Measurements from ENCODE around the gene TRAFD1.
"Not testable (repeated sequence)": the region's sequence is repeated elsewhere in the genome, so short reads cannot be mapped to it uniquely, and the experiment has no call there.

Gene TRAFD1

DNA sequence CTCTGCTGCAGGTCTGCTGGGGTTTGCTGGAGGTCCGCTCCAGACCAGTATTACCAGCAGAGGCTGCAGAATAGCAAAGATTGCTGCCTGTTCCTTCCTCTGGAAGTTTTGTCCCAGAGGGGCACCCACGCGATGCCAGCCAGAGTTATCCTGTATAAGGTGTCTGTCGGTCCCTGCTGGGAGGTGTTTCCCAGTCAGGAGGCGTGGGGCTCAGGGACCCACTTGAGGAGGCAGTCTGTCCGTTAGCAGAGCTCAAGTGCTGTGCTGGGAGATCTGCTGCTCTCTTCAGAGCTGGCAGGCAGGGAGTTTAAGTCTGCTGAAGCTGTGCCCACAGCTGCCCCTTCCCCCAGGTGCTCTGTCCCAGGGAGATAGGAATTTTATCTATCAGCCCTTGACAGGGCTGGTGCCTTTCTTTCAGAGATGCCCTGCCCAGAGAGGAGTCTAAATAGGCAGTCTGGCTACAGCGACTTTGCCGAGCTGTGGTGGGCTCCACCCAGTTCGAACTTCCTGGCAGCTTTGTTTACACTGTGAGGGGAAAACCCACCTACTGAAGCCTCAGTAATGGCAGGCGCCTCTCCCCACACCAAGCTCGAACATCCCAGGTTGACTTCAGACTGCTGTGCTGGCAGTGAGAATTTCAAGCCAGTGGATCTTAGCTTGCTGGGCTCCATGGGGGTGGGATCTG, 33.2 kb downstream of the TRAFD1 start:
- in situ Hi-C loops (cut with MboI; ENCODE audit: low sequenced_read_pairs): not testable (repeated sequence)

GRCh38 chr12:112159146-112159541, 33.8 kb downstream of the TRAFD1 start:
- in situ Hi-C loops (cut with MboI; ENCODE audit: low sequenced_read_pairs): no loop called here

- in situ Hi-C loops (cut with MboI; ENCODE audit: low sequenced_read_pairs): no loop called here
Measured at GRCh38 chr12:112160611-112161010, 35.3 kb downstream of the TRAFD1 start.

DNA sequence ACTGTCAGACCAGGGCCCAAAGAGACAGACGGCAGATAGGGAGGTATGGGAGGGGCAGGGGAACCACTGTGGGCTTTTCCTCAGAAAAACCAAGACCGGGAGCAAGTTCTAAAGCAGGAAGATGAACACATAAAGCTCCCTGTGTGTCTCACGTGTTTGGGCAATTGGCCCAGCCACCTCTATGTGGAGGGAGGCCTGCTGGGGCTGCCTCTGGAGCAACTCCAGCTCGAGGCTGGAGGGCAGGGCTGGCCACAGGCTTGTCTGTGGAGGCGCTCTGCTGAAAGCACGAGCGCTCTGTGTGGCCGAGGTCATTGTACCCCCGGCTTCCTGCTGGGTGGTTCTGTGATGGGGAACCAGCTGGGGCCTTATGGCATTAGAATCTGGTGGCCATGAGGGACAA, 36.4 kb downstream of the TRAFD1 start:
- in situ Hi-C loops (cut with MboI; ENCODE audit: low sequenced_read_pairs): no loop called here

GRCh38 chr12:112162241-112162790, 37.0 kb downstream of the TRAFD1 start:
- in situ Hi-C loops (cut with MboI; ENCODE audit: low sequenced_read_pairs): no loop called here

GRCh38 chr12:112163056-112163455, 37.7 kb downstream of the TRAFD1 start:
- in situ Hi-C loops (cut with MboI; ENCODE audit: low sequenced_read_pairs): no loop called here

GRCh38 chr12:112163471-112163991, 38.2 kb downstream of the TRAFD1 start:
- in situ Hi-C loops (cut with MboI; ENCODE audit: low sequenced_read_pairs): no loop called here

GRCh38 chr12:112164011-112164660, 38.8 kb downstream of the TRAFD1 start:
- in situ Hi-C loops (cut with MboI; ENCODE audit: low sequenced_read_pairs): no loop called here

DNA sequence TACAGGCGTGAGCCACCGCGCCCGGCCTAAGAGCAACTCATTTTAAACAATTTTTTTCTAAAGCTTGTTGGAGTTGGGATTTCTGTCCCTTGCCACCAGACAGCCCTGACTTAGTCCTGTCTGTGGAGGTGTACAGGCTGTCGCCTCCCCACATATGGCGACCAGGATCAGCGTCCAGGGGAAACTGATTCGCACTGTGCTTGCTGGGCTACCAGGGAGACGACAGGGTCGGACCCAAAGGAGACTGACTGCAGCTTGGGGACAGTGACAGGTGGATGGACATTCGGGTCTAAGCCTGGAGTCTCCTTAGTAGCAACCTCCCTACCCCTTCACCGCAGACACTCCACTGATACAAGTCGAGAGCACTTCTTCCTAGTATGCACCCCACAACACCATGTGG, 40.3 kb downstream of the TRAFD1 start:
- in situ Hi-C loops (cut with MboI; ENCODE audit: low sequenced_read_pairs): no loop called here

- in situ Hi-C loops (cut with MboI; ENCODE audit: low sequenced_read_pairs): no loop called here
Measured at GRCh38 chr12:112166051-112167015, 41.0 kb downstream of the TRAFD1 start.

- in situ Hi-C loops (cut with MboI; ENCODE audit: low sequenced_read_pairs): no loop called here
Measured at GRCh38 chr12:112167031-112167461, 41.7 kb downstream of the TRAFD1 start.

- in situ Hi-C loops (cut with MboI; ENCODE audit: low sequenced_read_pairs): no loop called here
Measured at GRCh38 chr12:112167718-112168525, 42.6 kb downstream of the TRAFD1 start.

DNA sequence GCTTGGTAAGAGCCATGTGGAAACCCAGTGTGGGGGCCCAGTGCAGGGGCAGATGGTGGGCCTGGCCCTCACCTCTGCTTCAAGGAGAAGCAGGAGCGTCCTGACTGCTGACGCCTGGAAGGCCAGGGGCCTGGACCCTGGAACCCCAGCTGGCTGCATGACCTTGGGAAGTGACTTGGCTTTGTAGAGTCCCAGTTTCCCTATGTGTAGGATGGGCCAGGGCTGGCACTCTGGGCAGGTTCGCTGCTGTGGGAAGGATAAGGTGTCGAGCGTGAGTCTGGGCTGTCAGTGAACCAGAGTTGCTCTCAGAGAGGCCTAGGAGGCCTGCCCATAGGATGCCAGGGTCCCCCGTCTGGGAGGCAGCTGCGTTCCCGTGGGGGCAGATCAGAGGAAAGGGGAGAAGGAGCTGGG, 43.2 kb downstream of the TRAFD1 start:
- in situ Hi-C loops (cut with MboI; ENCODE audit: low sequenced_read_pairs): no loop called here

- in situ Hi-C loops (cut with MboI; ENCODE audit: low sequenced_read_pairs): no loop called here
Measured at GRCh38 chr12:112169161-112169872, 44.0 kb downstream of the TRAFD1 start.

DNA sequence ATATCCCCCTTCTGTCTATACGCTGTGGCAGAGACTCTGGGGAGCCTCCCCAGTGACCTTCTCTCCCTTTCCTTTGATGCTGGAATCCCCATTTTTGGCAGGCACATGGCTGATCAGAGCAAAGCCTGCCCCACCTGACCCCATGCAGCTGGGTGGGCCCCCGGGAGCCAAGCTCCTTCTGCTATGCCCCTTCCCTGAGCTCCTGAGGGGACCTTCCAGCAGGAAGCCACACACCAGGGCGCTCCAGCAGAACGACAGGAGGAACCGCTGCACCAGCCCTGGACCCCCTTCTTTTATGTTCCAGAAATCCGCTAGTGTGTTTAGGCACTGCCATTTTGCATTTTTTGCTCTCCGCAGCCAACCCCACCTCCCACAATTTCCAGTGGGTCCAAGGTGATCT, 44.6 kb downstream of the TRAFD1 start:
- in situ Hi-C loops (cut with MboI; ENCODE audit: low sequenced_read_pairs): no loop called here

DNA sequence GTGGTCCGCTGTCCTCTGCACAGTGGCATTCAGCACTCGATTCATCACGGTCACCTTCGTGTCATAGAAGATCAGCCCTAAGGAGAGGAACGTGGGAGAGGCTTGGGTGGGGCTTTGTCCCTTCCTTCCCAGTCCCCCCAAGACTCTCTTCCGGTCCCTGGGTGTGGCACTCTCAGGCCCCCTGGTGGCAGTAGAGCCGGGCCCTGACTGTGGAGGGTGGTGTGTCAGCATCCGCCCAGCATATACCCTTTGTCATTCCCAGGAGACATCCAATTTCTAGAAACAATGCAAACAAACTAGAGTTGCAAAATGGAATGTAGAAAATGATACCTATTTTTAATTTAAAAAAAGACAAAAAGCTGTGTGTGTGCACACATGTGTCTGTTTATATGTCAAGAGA, 45.0 kb downstream of the TRAFD1 start:
- in situ Hi-C loops (cut with MboI; ENCODE audit: low sequenced_read_pairs): no loop called here

DNA sequence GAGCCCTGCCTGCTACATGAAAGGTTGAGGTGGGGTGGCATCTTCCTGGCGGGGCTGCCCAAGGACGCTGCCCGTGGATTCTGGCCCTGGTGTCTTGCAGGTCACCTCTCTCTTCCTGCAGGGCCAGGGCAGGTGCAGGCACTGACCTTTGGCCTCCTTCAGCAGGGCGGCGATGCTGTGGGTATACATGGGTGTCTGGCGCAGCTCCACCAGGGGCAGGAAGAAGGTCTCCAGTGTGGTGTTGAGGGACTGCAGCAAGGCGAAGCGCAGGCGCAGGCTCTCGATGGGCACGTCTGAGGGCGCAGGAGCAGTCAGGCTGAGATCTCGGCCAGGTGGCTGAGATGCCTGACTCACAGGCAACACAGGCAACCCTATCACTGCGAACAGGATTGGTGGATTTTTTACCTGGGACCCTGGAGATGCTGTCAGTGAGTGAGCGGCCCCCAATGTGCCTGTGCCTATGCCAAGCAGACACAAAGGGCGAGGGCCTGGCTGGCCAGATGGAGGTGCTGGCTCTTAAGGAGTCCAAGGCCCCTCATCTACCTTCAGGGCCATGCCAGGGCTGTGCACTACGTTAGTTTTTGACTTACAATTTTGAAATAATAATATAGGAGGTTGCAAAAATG, 45.7 kb downstream of the TRAFD1 start:
- in situ Hi-C loops (cut with MboI; ENCODE audit: low sequenced_read_pairs): no loop called here

GRCh38 chr12:112172556-112173324, 47.4 kb downstream of the TRAFD1 start:
- in situ Hi-C loops (cut with MboI; ENCODE audit: low sequenced_read_pairs): no loop called here
